Suprapubic skin (tissue), 4 donors: Measurements from ENCODE around the gene CSTPP1.
"Not testable (repeated sequence)": the region's sequence is repeated elsewhere in the genome, so short reads cannot be mapped to it uniquely, and the experiment has no call there.

ENCODE experiments used
- EP300 ChIP-seq: sonication (generic); formaldehyde crosslinking; IDR thresholded peaks from one replicate; pipeline ENCODE4 v1.6.1; 2017; ENCODE audit warnings: antibody characterized with exemption
- POLR2A ChIP-seq, 2 donors: fragments of 450-650 bp; IDR thresholded peaks; one replicate each; pipeline ENCODE4 v1.6.1; 2017; ENCODE audit warnings: antibody characterized with exemption in 2 of 2, mild to moderate bottlenecking in 2 of 2, moderate library complexity in 2 of 2
- POLR2AphosphoS5 ChIP-seq, 3 donors: sonication (generic); formaldehyde crosslinking; IDR thresholded peaks; one replicate each; pipeline ENCODE4 v1.6.1; 2017; ENCODE audit warnings: antibody characterized with exemption in 3 of 3
- TF ChIP-seq, protein P1 (sequence below), 2 donors: fragments of 200-600 bp in 1 of 2; fragments of 450-650 bp in 1 of 2; sonication (generic) in 1 of 2; IDR thresholded peaks; one replicate each; pipeline ENCODE4 v1.5.1; 2016 to 2019; ENCODE audit warnings: antibody characterized with exemption in 2 of 2, mild to moderate bottlenecking in 1 of 2, moderate library complexity in 1 of 2

DNA sequence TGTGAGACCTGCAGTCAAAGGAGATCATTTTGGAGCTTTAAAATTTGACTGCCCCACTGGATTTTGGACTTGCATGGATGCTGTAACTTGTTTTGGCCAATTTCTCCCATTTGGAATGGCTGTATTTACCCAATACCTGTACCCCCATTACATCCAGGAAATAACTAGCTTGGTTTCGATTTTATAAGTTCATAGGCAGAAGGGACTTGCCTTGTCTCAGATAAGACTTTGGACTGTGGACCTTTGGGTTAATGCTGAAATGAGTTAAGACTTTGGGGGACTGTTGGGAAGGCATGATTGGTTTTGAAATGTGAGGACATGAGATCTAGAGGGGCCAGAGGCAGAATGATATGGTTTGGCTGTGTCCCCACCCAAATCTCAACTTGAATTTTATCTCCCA, 7.9 kb upstream of the CSTPP1 start:
- TF ChIP-seq, protein P1, sequence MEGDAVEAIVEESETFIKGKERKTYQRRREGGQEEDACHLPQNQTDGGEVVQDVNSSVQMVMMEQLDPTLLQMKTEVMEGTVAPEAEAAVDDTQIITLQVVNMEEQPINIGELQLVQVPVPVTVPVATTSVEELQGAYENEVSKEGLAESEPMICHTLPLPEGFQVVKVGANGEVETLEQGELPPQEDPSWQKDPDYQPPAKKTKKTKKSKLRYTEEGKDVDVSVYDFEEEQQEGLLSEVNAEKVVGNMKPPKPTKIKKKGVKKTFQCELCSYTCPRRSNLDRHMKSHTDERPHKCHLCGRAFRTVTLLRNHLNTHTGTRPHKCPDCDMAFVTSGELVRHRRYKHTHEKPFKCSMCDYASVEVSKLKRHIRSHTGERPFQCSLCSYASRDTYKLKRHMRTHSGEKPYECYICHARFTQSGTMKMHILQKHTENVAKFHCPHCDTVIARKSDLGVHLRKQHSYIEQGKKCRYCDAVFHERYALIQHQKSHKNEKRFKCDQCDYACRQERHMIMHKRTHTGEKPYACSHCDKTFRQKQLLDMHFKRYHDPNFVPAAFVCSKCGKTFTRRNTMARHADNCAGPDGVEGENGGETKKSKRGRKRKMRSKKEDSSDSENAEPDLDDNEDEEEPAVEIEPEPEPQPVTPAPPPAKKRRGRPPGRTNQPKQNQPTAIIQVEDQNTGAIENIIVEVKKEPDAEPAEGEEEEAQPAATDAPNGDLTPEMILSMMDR (IDR thresholded peaks at IDR 0.05): not testable (repeated sequence)
- not testable (repeated sequence) for TF ChIP-seq POLR2A (IDR thresholded peaks at IDR 0.05); POLR2AphosphoS5 (IDR thresholded peaks at IDR 0.05); EP300
